HepG2 (cell line): Measurements from ENCODE around the gene STIM1. TPM values are rescaled to one million over a fixed set of nuclear protein-coding genes. Genes with fewer than 3 reads are reported as not detected.
"Not testable (repeated sequence)": the region's sequence is repeated elsewhere in the genome, so short reads cannot be mapped to it uniquely, and the experiment has no call there.

ENCODE experiments used
- ATAC-seq: fragments of 200-7000 bp; cut with Tn5 transposase; 3 replicates; pipeline ENCODE4 v1.9.1; 2020; ENCODE audit warnings: mild to moderate bottlenecking, moderate library complexity
- BruUV-seq: library from RNA; stranded (reverse); fragments of 400-500 nt; replicated peaks from 2 replicates; lab custom pipeline; 2021; lab: Mats Ljungman, UMichigan
- CTCF ChIA-PET: fragments of 300-600 bp; formaldehyde crosslinking; extraction: SDS; loops from one replicate; lab custom pipeline; 2021; ENCODE audit warnings: low total read pairs, inconsistent platforms, low intra/inter-chr PET ratio; lab: Yijun Ruan, JAX
- POLR2A ChIA-PET: fragments of 350-600 bp; sonication (Branson Sonifier 250); formaldehyde crosslinking; loops from one replicate; lab custom pipeline; 2020; ENCODE audit warnings: antibody characterized with exemption, inconsistent platforms; lab: Yijun Ruan, JAX
- DNase-seq: peaks from one replicate; pipeline ENCODE4 v3.0.0-alpha.2; 2015; ENCODE audit warnings: low spot score
- FAIRE-seq: peaks from 3 replicates; lab custom pipeline; 2011; peaks lifted over from hg19 to GRCh38; lab: Jason Lieb, UNC
- H2AFZ ChIP-seq: one replicate; pipeline ENCODE4 v1.6.1; 2011; ENCODE audit warnings: low read length, inconsistent platforms
- H3K27ac ChIP-seq: fragments of 300-600 bp; 3 replicates; pipeline ENCODE4 v1.8.0; 2011; ENCODE audit warnings: mixed run types, mild to moderate bottlenecking, mixed read lengths, low read length, inconsistent platforms; ENCODE audit not compliant: insufficient read depth; ENCODE audit errors: extremely low read length
- H3K27me3 ChIP-seq, 2 experiments: fragments of 200-600 bp in 1 of 2; 2 replicates in 1 of 2; 3 replicates in 1 of 2; pipeline versions ENCODE4 v1.6.0 to v1.8.0; 2011; ENCODE audit warnings: low read length in 2 of 2, mild to moderate bottlenecking in 2 of 2, moderate library complexity in 2 of 2, inconsistent platforms in 1 of 2; ENCODE audit not compliant: insufficient read depth in 2 of 2, control insufficient read depth in 1 of 2
- H3K36me3 ChIP-seq, 2 experiments: fragments of 200-600 bp in 1 of 2; replicated peaks in 1 of 2; 2 replicates in 1 of 2; 3 replicates in 1 of 2; pipeline versions ENCODE4 v1.5.1 to v1.8.0; 2011; ENCODE audit warnings: low read length in 2 of 2, inconsistent platforms in 1 of 2; ENCODE audit not compliant: insufficient read depth in 2 of 2, control insufficient read depth in 1 of 2
- H3K4me1 ChIP-seq: 2 replicates; pipeline ENCODE4 v1.5.1; 2012; ENCODE audit warnings: low read length, inconsistent platforms; ENCODE audit not compliant: insufficient read depth
- H3K4me2 ChIP-seq: 2 replicates; pipeline ENCODE4 v1.6.0; 2011; ENCODE audit warnings: low read depth, low read length, inconsistent platforms
- H3K4me3 ChIP-seq, 3 experiments: fragments of 200-600 bp in 1 of 3; sonication (generic), shearing (Covaris generic) in 1 of 3; replicated peaks in 1 of 3; 2 replicates each; pipeline ENCODE4 v1.5.1; 2011 to 2016; ENCODE audit warnings: low read length in 3 of 3, inconsistent platforms in 2 of 3, low read depth in 2 of 3, mild to moderate bottlenecking in 2 of 3, control low read depth in 1 of 3, mixed read lengths in 1 of 3; ENCODE audit not compliant: insufficient read depth in 1 of 3
- H3K79me2 ChIP-seq: one replicate; pipeline ENCODE4 v1.6.1; 2011; ENCODE audit warnings: low read length, inconsistent platforms; ENCODE audit not compliant: insufficient read depth
- H3K9ac ChIP-seq: 2 replicates; pipeline ENCODE4 v1.6.0; 2011; ENCODE audit warnings: mild to moderate bottlenecking, low read depth, low read length, inconsistent platforms; ENCODE audit not compliant: insufficient read depth
- H3K9me3 ChIP-seq: 2 replicates; pipeline ENCODE4 v1.5.1; 2012; ENCODE audit warnings: mild to moderate bottlenecking, low read length
- H4K20me1 ChIP-seq: 2 replicates; pipeline ENCODE4 v1.6.0; 2011; ENCODE audit warnings: inconsistent platforms, mild to moderate bottlenecking, low read length, moderate library complexity; ENCODE audit not compliant: insufficient read depth
- CHD4 ChIP-seq: fragments of 200-600 bp; sonication (generic); IDR thresholded peaks from 2 replicates; pipeline ENCODE4 v1.7.0; 2017; ENCODE audit warnings: mild to moderate bottlenecking, low read length, borderline replicate concordance
- MIER3 ChIP-seq: IDR thresholded peaks from 2 replicates; pipeline ENCODE4 v1.6.1; 2016; ENCODE audit warnings: missing compliant biosample characterization, borderline replicate concordance
- NR2C2 ChIP-seq: sonication (generic); formaldehyde crosslinking; IDR thresholded peaks from 2 replicates; pipeline ENCODE4 v1.4.0; 2020; ENCODE audit warnings: missing genetic modification reagents, mild to moderate bottlenecking, moderate library complexity, borderline replicate concordance
- SMAD3 ChIP-seq: sonication (generic); formaldehyde crosslinking; IDR thresholded peaks from 2 replicates; pipeline ENCODE4 v1.4.0; 2020; ENCODE audit warnings: missing genetic modification reagents
- ZFP1 ChIP-seq: IDR thresholded peaks from 2 replicates; pipeline ENCODE4 v1.6.1; 2016
- WGBS: methylation state at CpG from one replicate; pipeline ENCODE4 v1.1.6; 2017; ENCODE audit warnings: low lambda C conversion rate; 5-methylcytosine and 5-hydroxymethylcytosine counted together
- in situ Hi-C: cut with HindIII; loops from 2 replicates; pipeline ENCODE4 v1.10.0; 2017; ENCODE audit warnings: low pct_unique_long_range_greater_than_20kb; ENCODE audit not compliant: extremely low pct_ligation_motif_present
- intact Hi-C: fragments of 100-400 bp; cut with micrococcal nuclease; formaldehyde crosslinking; loops from one replicate; pipeline ENCODE4 v1.10.0; 2022; ENCODE audit not compliant: unreplicated experiment
- polyA plus RNA-seq, 8 experiments: library from polyadenylated mRNA; depleted of rRNA in 3 of 8; stranded (reverse) in 7 of 8; unstranded in 1 of 8; fragments of >200 nt; fragmentation: Illumina TruSeq in 4 of 8; extraction: Trizol in 4 of 8; gene quantifications; 2 replicates each; pipeline versions ENCODE4 v1.2.1 to v1.2.3, GENCODE V29; 2011 to 2016; ENCODE audit warnings: low read depth in 4 of 8, missing spikeins in 1 of 8, mixed read lengths in 1 of 8; ENCODE audit not compliant: insufficient read depth in 1 of 8
- total RNA-seq, 5 experiments: library from RNA; depleted of rRNA; stranded (reverse); fragments of >200 nt; fragmentation: Illumina TruSeq; extraction: Trizol; gene quantifications; 2 replicates each; pipeline ENCODE4 v1.2.3, GENCODE V29; 2016; ENCODE audit warnings: low read depth in 1 of 5

Gene STIM1
- total and polyA plus RNA-seq, 2 of the 13 experiments (the other 11 are each of a cell fraction or from before 2014, with no cell fraction given) = 19.2 to 28.5 TPM

- H3K4me1 ChIP-seq, intact Hi-C loops, BruUV-seq, CTCF ChIA-PET, in situ Hi-C loops, H3K27me3 ChIP-seq, H4K20me1 ChIP-seq, H3K9ac ChIP-seq, H3K4me2 ChIP-seq, H3K27ac ChIP-seq, ATAC-seq, FAIRE-seq, DNase-seq, H3K4me3 ChIP-seq, H3K9me3 ChIP-seq, POLR2A ChIA-PET, H2AFZ ChIP-seq, H3K79me2 ChIP-seq: not testable (repeated sequence)
- WGBS = 96% methylated on average over 4 of the region's 4 CpGs
- peaks cover 6 to 24% of the 10 kb centered on the region in 2 experiments; a peak in 4 of 5 replicates for H3K36me3 ChIP-seq
Observed at GRCh38 chr11:4053200-4053599, 197.7 kb downstream of the STIM1 start.

GRCh38 chr11:4054643-4055042 is 199.2 kb downstream of the STIM1 start:
- Histone ChIP-seq H3K36me3 (peaks cover 8 to 27% of the 10 kb centered on the region in 2 experiments), H3K4me1 (peaks cover 7% of the 10 kb centered on the region), H3K4me3 (no peak overlapping the region), H3K9me3 (no peaks in the 10 kb centered on the region), H4K20me1 (no peaks in the 10 kb centered on the region), H3K4me2 (no peak overlapping the region), H3K27me3 (no peaks in the 10 kb centered on the region; a peak in 1 of 5 replicates), H2AFZ (no peak overlapping the region), H3K79me2 (no peaks in the 10 kb centered on the region), H3K9ac (no peak overlapping the region), H3K27ac (no peak overlapping the region)
- no TSS peak for BruUV-seq
- in situ Hi-C loops = no loop called here
- WGBS = 97% methylated on average over 1 of the region's 1 CpG
- TF ChIP-seq ZFP1 (CRISPR knock-in tag) (no peak), CHD4 (no peak), NR2C2 (CRISPR knock-in tag) (no peak), MIER3 (CRISPR knock-in tag) (no peak), SMAD3 (no peak)
- FAIRE-seq (no peak), ATAC-seq (no peak), DNase-seq (no peak)
- CTCF ChIA-PET = no interaction called here
- POLR2A ChIA-PET = no interaction called here
- intact Hi-C loops = no loop called here
